ACC112 (cell line): ENCODE measurements around the gene GRB10.

ENCODE experiments used
- H2AFZ ChIP-seq: fragments of 200-600 bp; sonication (generic); one replicate; pipeline ENCODE4 v1.6.0; 2017; ENCODE audit warnings: antibody characterized with exemption, low read length; ENCODE audit not compliant: unreplicated experiment
- H3K27ac ChIP-seq: fragments of 200-600 bp; sonication (generic); 2 replicates; pipeline ENCODE4 v1.5.1; 2014; ENCODE audit warnings: low read depth, mild to moderate bottlenecking, antibody characterized with exemption, low read length, moderate library complexity
- H3K27me3 ChIP-seq: fragments of 200-600 bp; sonication (generic); 2 replicates; pipeline ENCODE4 v1.6.1; 2014; ENCODE audit warnings: mild to moderate bottlenecking, antibody characterized with exemption, low read length, moderate library complexity, mixed read lengths; ENCODE audit not compliant: insufficient read depth
- H3K36me3 ChIP-seq: fragments of 200-600 bp; sonication (generic); 2 replicates; pipeline ENCODE4 v1.6.1; 2016; ENCODE audit warnings: mild to moderate bottlenecking, antibody characterized with exemption, low read length, moderate library complexity, mixed read lengths; ENCODE audit not compliant: insufficient read depth
- H3K4me1 ChIP-seq: fragments of 200-600 bp; sonication (generic); one replicate; pipeline ENCODE4 v1.6.1; 2016; ENCODE audit warnings: low read length, mixed read lengths; ENCODE audit not compliant: insufficient read depth, unreplicated experiment, control insufficient read depth
- H3K4me3 ChIP-seq: fragments of 200-600 bp; sonication (generic); 2 replicates; pipeline ENCODE4 v1.5.1; 2014; ENCODE audit warnings: mild to moderate bottlenecking, low read depth, low read length
- H3K79me2 ChIP-seq: fragments of 200-600 bp; sonication (generic); one replicate; pipeline ENCODE4 v1.6.0; 2016; ENCODE audit warnings: low read length; ENCODE audit not compliant: control insufficient read depth, unreplicated experiment, insufficient read depth

The GRB10 gene

DNA sequence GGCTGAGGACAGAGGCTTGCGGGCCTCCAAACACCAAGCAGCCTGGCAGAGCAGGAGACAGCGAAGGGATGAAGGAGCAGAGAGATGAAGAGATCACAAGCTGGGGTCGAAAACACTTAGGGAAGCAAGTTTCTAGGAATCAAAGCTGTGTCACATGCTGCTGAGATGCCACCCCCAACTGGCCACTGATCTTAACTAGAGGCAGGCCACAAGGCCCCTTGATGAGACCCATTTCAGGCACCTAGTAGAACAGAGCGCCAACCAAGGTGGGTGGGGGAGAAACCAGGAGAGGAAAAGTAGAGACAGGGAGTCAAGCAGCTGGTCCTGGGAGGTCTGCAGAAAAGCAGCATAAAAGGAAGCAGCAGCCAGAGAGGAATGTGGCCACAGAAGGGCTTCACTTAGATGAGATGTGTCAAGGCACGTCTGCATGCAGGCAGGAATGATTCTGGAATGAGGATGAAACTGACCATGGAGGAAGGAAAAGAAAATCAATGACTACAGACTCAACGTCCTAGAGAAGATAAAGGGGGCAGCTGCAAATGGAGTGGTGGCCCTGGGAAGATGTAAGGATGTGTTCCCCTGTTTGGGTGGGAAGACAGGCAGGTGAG is 132.5 kb downstream of the GRB10 start:
- Histone ChIP-seq H3K79me2 (no peaks in the 10 kb centered on the region), H3K4me3 (no peak overlapping the region), H2AFZ (no peak overlapping the region), H3K4me1 (peaks cover 24% of the 10 kb centered on the region), H3K36me3 (no peaks in the 10 kb centered on the region), H3K27ac (no peak overlapping the region), H3K27me3 (no peaks in the 10 kb centered on the region)

- H3K36me3 ChIP-seq, result no peaks in the 10 kb centered on the region
- H3K27me3 ChIP-seq, result no peaks in the 10 kb centered on the region
- no peak overlapping the region for H3K4me3 ChIP-seq
- peaks cover 17% of the 10 kb centered on the region for H3K4me1 ChIP-seq
- no peaks in the 10 kb centered on the region for H3K79me2 ChIP-seq
- H3K27ac ChIP-seq, result no peak overlapping the region
- no peak overlapping the region for H2AFZ ChIP-seq
These were observed 133.3 kb downstream of the GRB10 start for GRCh38 chr7:50649259-50649885.

DNA sequence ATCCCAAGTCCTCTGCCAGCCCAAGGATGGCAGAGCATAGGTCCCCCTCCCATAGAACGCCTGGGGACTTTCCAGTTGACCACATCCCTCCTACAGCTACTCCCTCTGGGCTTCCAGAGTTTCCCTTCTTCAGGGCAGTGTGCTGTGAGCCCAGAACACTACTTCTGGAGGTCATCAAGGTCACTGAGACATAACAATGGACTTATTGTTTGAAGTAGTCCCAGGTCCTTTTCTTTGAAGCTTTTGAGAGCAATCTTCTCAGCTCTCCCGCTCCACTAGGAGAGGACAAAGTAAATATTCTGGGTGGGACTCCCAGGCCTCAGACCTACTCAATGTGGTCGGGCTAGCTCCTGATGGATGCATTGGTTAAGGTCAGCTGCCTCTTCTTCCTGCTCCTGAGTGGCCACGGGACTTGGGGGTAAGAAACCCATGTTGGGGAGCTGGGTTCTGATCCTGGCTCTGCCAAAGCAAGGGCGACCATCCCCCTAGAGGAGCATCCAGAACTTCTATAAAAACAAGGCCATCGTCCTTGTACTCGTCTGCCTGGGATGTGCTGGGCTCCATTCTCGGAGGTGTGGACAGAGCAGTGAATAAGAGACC is 134.0 kb downstream of the GRB10 start:
- no peaks in the 10 kb centered on the region for H3K27me3 ChIP-seq
- H3K4me1 ChIP-seq, result peaks cover 10% of the 10 kb centered on the region
- no peak overlapping the region for H2AFZ ChIP-seq
- H3K4me3 ChIP-seq, result no peak overlapping the region
- no peaks in the 10 kb centered on the region for H3K79me2 ChIP-seq
- H3K27ac ChIP-seq, result no peak overlapping the region
- no peaks in the 10 kb centered on the region for H3K36me3 ChIP-seq

DNA sequence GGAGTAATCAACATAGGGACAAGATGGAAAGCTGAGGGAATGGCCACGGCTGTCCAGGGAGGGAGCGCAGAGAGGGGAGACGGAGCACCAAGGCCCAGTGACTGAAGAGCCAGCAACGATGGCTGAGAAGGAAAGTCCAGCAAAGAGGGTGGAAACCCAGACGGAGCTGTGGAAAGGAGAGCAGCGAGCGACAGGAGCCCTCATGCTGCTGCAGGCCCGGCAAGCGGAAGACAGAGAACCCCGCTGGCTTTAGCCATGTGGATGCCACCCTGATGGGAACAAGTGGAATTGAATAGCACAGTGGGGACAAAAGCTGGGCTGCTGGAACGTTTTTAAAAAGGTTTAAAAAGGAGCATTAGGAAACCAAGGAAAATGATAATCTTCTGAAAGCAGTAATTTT is 134.6 kb downstream of the GRB10 start:
- H3K4me1 ChIP-seq, result peaks cover 4% of the 10 kb centered on the region
- no peak overlapping the region for H3K4me3 ChIP-seq
- H3K27ac ChIP-seq, result no peak overlapping the region
- no peaks in the 10 kb centered on the region for H3K27me3 ChIP-seq
- H2AFZ ChIP-seq, result no peak overlapping the region
- no peaks in the 10 kb centered on the region for H3K79me2 ChIP-seq
- no peaks in the 10 kb centered on the region for H3K36me3 ChIP-seq

GRCh38 chr7:50647286-50647980 is 135.3 kb downstream of the GRB10 start:
- Histone ChIP-seq H3K36me3 (no peaks in the 10 kb centered on the region), H3K79me2 (no peaks in the 10 kb centered on the region), H3K4me1 (no peaks in the 10 kb centered on the region), H3K27ac (no peak overlapping the region), H3K27me3 (no peaks in the 10 kb centered on the region), H2AFZ (no peak overlapping the region), H3K4me3 (no peak overlapping the region)

- no peak overlapping the region for H3K4me3 ChIP-seq
- H3K79me2 ChIP-seq, result no peaks in the 10 kb centered on the region
- H3K27me3 ChIP-seq, result no peaks in the 10 kb centered on the region
- H3K4me1 ChIP-seq, result no peaks in the 10 kb centered on the region
- H3K27ac ChIP-seq, result no peak overlapping the region
- no peak overlapping the region for H2AFZ ChIP-seq
- H3K36me3 ChIP-seq, result no peaks in the 10 kb centered on the region
These were observed 136.6 kb downstream of the GRB10 start for GRCh38 chr7:50646069-50646468.

DNA sequence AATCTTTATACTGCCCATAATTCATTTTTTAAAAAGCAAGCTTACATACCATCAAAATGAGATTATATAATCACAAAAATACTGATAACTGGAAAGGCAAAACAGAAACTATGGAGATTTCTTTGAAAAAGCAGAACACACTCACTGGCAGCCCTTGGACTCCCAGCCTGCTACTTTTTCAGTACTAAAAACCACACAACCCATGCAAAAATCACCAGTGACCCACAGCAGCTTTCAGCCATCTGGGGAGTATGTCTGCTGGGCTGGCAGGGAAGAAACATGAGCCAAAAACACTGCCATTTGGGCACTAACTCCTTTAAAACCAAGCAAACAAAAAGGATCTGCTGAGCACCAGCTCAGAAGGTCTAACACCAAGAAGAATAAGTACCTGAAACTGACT is 137.5 kb downstream of the GRB10 start:
- H3K4me1 ChIP-seq, result no peaks in the 10 kb centered on the region
- H3K36me3 ChIP-seq, result no peaks in the 10 kb centered on the region
- no peak overlapping the region for H3K4me3 ChIP-seq

GRCh38 chr7:50644586-50644985 is 138.1 kb downstream of the GRB10 start:
- H3K27me3 ChIP-seq, result no peaks in the 10 kb centered on the region
- no peak overlapping the region for H2AFZ ChIP-seq
- H3K4me1 ChIP-seq, result no peaks in the 10 kb centered on the region
- H3K27ac ChIP-seq, result no peak overlapping the region
- H3K79me2 ChIP-seq, result no peaks in the 10 kb centered on the region
- H3K36me3 ChIP-seq, result no peaks in the 10 kb centered on the region
- H3K4me3 ChIP-seq, result no peak overlapping the region

More for the DNA sequence above, 137.5 kb downstream of the GRB10 start:
- H3K27ac ChIP-seq, result no peak overlapping the region
- H3K79me2 ChIP-seq, result no peaks in the 10 kb centered on the region
- H3K27me3 ChIP-seq, result no peaks in the 10 kb centered on the region
- no peak overlapping the region for H2AFZ ChIP-seq

- Histone ChIP-seq H3K36me3 (no peaks in the 10 kb centered on the region), H3K27me3 (no peaks in the 10 kb centered on the region), H3K27ac (no peak overlapping the region), H3K4me1 (no peaks in the 10 kb centered on the region), H3K4me3 (no peak overlapping the region), H3K79me2 (no peaks in the 10 kb centered on the region), H2AFZ (no peak overlapping the region)
These were observed 138.6 kb downstream of the GRB10 start for GRCh38 chr7:50644114-50644513.

DNA sequence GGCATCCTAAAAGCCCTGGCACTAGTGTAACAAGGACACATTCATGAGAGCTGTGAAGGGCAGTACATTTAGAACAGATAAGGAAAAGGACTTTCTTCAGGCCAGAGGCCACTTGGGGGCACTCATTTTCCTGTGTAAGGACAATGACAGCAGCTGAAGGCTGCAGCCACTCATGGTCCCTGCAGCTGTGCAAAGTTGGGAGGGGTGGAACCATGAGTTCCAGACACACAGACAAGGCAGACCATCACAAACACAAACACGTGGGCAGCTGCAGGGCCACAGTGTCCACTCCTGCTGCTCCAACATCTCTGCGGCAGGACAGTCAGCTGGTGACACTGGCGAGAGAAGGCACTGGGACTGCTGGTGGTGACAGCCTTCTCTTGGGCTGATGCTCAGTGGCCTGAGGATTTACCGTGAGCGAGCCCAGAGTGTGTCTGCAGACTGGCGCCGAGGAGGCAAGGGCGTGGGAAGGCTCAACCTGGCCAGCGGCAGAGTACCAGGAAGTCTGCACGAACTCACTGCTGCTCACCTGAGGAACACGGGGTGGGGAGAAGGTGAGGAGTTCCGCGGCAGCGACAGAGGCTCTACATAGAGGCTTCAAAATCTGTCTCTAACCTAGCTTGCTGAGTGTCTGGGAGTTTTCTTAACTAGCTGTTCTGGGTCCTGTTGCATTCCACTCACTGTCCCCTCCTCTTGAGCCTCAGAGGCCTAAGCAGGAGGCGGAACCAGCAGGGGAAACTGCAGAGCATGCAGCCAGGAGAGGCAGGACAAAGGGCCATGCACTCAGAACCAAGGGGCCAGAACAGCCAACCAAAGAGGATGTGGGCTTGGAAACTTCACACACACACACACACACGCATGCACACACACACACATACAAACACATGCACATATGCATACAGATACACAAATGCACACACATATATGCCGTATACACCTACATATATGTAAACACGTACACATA is 141.0 kb downstream of the GRB10 start:
- H3K4me3 ChIP-seq, result no peak overlapping the region
- no peaks in the 10 kb centered on the region for H3K4me1 ChIP-seq
- no peaks in the 10 kb centered on the region for H3K36me3 ChIP-seq
- H3K79me2 ChIP-seq, result no peaks in the 10 kb centered on the region
- no peak overlapping the region for H3K27ac ChIP-seq
- H3K27me3 ChIP-seq, result no peaks in the 10 kb centered on the region
- no peak overlapping the region for H2AFZ ChIP-seq
